K562 (cell line): ENCODE results near the gene SPRED2. TPM values are rescaled to one million over a fixed set of nuclear protein-coding genes. Genes with fewer than 3 reads are reported as not detected.

Experiments
- CXXC5 ChIP-seq: fragments of 250-450 bp; sonication (Bioruptor Pico); IDR thresholded peaks from 2 replicates; pipeline ENCODE4 v1.8.0; 2022; ENCODE audit warnings: inconsistent platforms, mild to moderate bottlenecking, moderate library complexity
- FOXA3 ChIP-seq, 2 experiments: fragments of 450-650 bp in 1 of 2; sonication (generic) in 1 of 2; formaldehyde crosslinking; IDR thresholded peaks in 1 of 2; conservative IDR thresholded peaks in 1 of 2; 2 replicates each; pipeline versions ENCODE4 v1.4.0 to v1.8.0; 2020 to 2022; ENCODE audit warnings: mild to moderate bottlenecking in 2 of 2, missing genetic modification reagents in 1 of 2
- FOXP4 ChIP-seq: sonication (generic); formaldehyde crosslinking; IDR thresholded peaks from 2 replicates; pipeline ENCODE4 v1.8.0; 2022; ENCODE audit warnings: mild to moderate bottlenecking, missing genetic modification reagents, borderline replicate concordance
- GABPA ChIP-seq: fragments of 200-800 bp; sonication (Bioruptor generic); conservative IDR thresholded peaks from 2 replicates; pipeline ENCODE4 v1.6.1; 2016; ENCODE audit warnings: low read depth, missing genetic modification characterization, missing compliant biosample characterization
- HIVEP1 ChIP-seq: fragments of 250-450 bp; sonication (Bioruptor Pico); IDR thresholded peaks from 2 replicates; pipeline ENCODE4 v1.4.0; 2020; ENCODE audit warnings: mild to moderate bottlenecking
- HNRNPUL1 ChIP-seq: fragments of 200-400 bp; formaldehyde crosslinking; IDR thresholded peaks from 2 replicates; pipeline ENCODE4 v1.6.1; 2017; ENCODE audit warnings: low read length
- LARP7 ChIP-seq: fragments of 450-650 bp; IDR thresholded peaks from 2 replicates; pipeline ENCODE4 v1.6.1; 2016
- MCM5 ChIP-seq: fragments of 450-650 bp; IDR thresholded peaks from 2 replicates; pipeline ENCODE4 v1.6.1; 2016; ENCODE audit warnings: low read depth
- MYBL2 ChIP-seq, 2 experiments: fragments of 450-650 bp in 1 of 2; sonication (generic) in 1 of 2; formaldehyde crosslinking in 1 of 2; IDR thresholded peaks; 2 replicates each; pipeline versions ENCODE4 v1.6.1 to v1.8.1; 2017 to 2022; ENCODE audit warnings: borderline replicate concordance in 1 of 2, inconsistent platforms in 1 of 2, low read depth in 1 of 2, mild to moderate bottlenecking in 1 of 2, missing genetic modification reagents in 1 of 2, moderate library complexity in 1 of 2
- NFATC3 ChIP-seq: fragments of 450-650 bp; IDR thresholded peaks from 2 replicates; pipeline ENCODE4 v1.6.1; 2017; ENCODE audit warnings: mild to moderate bottlenecking
- NFE2 ChIP-seq: IDR thresholded peaks from 2 replicates; pipeline ENCODE4 v1.6.1; 2014; ENCODE audit warnings: antibody characterized with exemption, low read depth
- NR2C1 ChIP-seq, 2 experiments: fragments of 450-650 bp; IDR thresholded peaks; 2 replicates each; pipeline ENCODE4 v1.6.1; 2017; ENCODE audit warnings: mild to moderate bottlenecking in 2 of 2, antibody characterized with exemption in 1 of 2, inconsistent platforms in 1 of 2, missing compliant biosample characterization in 1 of 2, missing genetic modification characterization in 1 of 2
- PATZ1 ChIP-seq: fragments of 250-450 bp; sonication (Bioruptor Pico); IDR thresholded peaks from 2 replicates; pipeline ENCODE4 v1.5.0; 2020; ENCODE audit warnings: mild to moderate bottlenecking, borderline replicate concordance
- POLR2AphosphoS5 ChIP-seq: IDR thresholded peaks from 2 replicates; pipeline ENCODE4 v1.6.1; 2011; ENCODE audit warnings: mild to moderate bottlenecking, low read depth, low read length, moderate library complexity; ENCODE audit not compliant: control insufficient read depth, insufficient read depth
- POLR2G ChIP-seq: fragments of 200-400 bp; formaldehyde crosslinking; IDR thresholded peaks from 2 replicates; pipeline ENCODE4 v1.6.1; 2017; ENCODE audit warnings: low read depth, mild to moderate bottlenecking, antibody characterized with exemption, low read length, moderate library complexity
- SOX6 ChIP-seq: fragments of 450-650 bp; IDR thresholded peaks from 2 replicates; pipeline ENCODE4 v1.6.1; 2014; ENCODE audit warnings: mild to moderate bottlenecking
- ZMIZ1 ChIP-seq, 2 experiments: fragments of 150-350 bp in 1 of 2; IDR thresholded peaks; 2 replicates each; pipeline ENCODE4 v1.6.1; 2012 to 2016; ENCODE audit warnings: low read depth in 2 of 2, low read length in 2 of 2, mild to moderate bottlenecking in 1 of 2, moderate library complexity in 1 of 2
- ZNF121 ChIP-seq: sonication (generic); formaldehyde crosslinking; conservative IDR thresholded peaks from 2 replicates; pipeline ENCODE4 v1.8.0; 2022; ENCODE audit warnings: missing genetic modification reagents
- ZNF175 ChIP-seq: fragments of 200-800 bp; sonication (Bioruptor generic); IDR thresholded peaks from 2 replicates; pipeline ENCODE4 v1.6.1; 2016; ENCODE audit warnings: low read depth, mild to moderate bottlenecking, missing genetic modification characterization, missing compliant biosample characterization
- polyA plus RNA-seq, 8 experiments: library from polyadenylated mRNA; depleted of rRNA in 4 of 8; stranded (reverse) in 5 of 8; unstranded in 3 of 8; fragments of >200 nt; fragmentation: Nextera tagmentation in 2 of 8; fragmentation: Illumina TruSeq in 1 of 8; extraction: Ambion mirVana in 2 of 8; extraction: Trizol in 1 of 8; gene quantifications; 2 replicates each; pipeline versions ENCODE4 v1.2.1 to v1.2.3, GENCODE V29; 2011 to 2014; ENCODE audit warnings: inconsistent platforms in 1 of 8, missing spikeins in 1 of 8
- total RNA-seq, 7 experiments: library from RNA; depleted of rRNA in 6 of 7; stranded (reverse); fragments of >200 nt in 6 of 7; fragmentation: Illumina TruSeq in 2 of 7; extraction: Trizol in 2 of 7; gene quantifications; 2 replicates each; pipeline versions ENCODE4 v1.2.1 to v1.2.3, GENCODE V29; 2011 to 2021; ENCODE audit warnings: low replicate concordance in 1 of 7

The SPRED2 gene
- total and polyA plus RNA-seq, 9 of the 15 experiments (the other 6 are each of a cell fraction or from before 2014, with no cell fraction given), result 4.6 to 50.8 (median 14.1) TPM

GRCh38 chr2:65430603-65431420 lies 1.6 kb downstream of the SPRED2 start (continued):
- TF ChIP-seq ZMIZ1 (IDR thresholded peaks at IDR 0.05; ENCODE audit: low read depth in 2 of 2, low read length in 2 of 2), result no peak
- no peak for TF ChIP-seq LARP7
- no peak for TF ChIP-seq HIVEP1 (CRISPR knock-in tag)
- TF ChIP-seq PATZ1 (CRISPR knock-in tag), result no peak
- TF ChIP-seq FOXA3 (CRISPR knock-in tag; conservative IDR thresholded peaks at IDR 0.05 in 1 of 2, IDR thresholded peaks at IDR 0.05 in 1 of 2), result no peak; a peak in 1 of 4 replicates
- TF ChIP-seq GABPA, result no peak
- TF ChIP-seq NR2C1 (IDR thresholded peaks at IDR 0.05), result no peak
- no peak for TF ChIP-seq NR2C1 (tag; IDR thresholded peaks at IDR 0.05)
- TF ChIP-seq FOXP4 (CRISPR knock-in tag), result no peak
- peak; percentile 22; the same call in 1 of the 2 replicates for TF ChIP-seq CXXC5 (CRISPR knock-in tag)
- no peak for TF ChIP-seq NFATC3
- TF ChIP-seq POLR2AphosphoS5, result 0 out of 2 replicates have a peak, but pooled peaks have one; percentile 17
- no peak for TF ChIP-seq ZNF121 (CRISPR knock-in tag)
- TF ChIP-seq SOX6, result no peak
- no peak for TF ChIP-seq NFE2
- TF ChIP-seq MCM5, result no peak
- TF ChIP-seq ZNF175, result no peak
- no peak for TF ChIP-seq MYBL2 (IDR thresholded peaks at IDR 0.05; ENCODE audit: low read depth)
- TF ChIP-seq MYBL2 (CRISPR knock-in tag; IDR thresholded peaks at IDR 0.05; ENCODE audit: borderline replicate concordance), result no peak
- peak; percentile 78 for TF ChIP-seq POLR2G
- no peak for TF ChIP-seq HNRNPUL1
